Measurements from ENCODE around the gene SGMS1.

DNA sequence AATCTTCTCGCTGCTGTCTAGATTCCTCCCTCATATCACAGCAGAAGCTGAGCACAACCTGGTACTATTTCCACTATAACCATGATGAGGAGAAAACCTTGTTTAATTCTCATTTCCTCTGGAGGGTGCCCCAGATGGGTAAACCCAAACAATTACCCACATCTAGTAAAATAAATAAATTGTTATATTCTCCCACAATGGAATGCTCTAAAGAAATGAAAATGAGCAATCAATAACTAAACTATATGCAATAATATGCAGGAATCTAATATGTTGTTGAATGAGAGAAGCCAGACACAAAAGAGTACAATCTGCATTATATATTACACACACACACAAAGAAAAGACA is 37.0 kb downstream of the SGMS1 start:
- TF ChIP-seq, protein P1, sequence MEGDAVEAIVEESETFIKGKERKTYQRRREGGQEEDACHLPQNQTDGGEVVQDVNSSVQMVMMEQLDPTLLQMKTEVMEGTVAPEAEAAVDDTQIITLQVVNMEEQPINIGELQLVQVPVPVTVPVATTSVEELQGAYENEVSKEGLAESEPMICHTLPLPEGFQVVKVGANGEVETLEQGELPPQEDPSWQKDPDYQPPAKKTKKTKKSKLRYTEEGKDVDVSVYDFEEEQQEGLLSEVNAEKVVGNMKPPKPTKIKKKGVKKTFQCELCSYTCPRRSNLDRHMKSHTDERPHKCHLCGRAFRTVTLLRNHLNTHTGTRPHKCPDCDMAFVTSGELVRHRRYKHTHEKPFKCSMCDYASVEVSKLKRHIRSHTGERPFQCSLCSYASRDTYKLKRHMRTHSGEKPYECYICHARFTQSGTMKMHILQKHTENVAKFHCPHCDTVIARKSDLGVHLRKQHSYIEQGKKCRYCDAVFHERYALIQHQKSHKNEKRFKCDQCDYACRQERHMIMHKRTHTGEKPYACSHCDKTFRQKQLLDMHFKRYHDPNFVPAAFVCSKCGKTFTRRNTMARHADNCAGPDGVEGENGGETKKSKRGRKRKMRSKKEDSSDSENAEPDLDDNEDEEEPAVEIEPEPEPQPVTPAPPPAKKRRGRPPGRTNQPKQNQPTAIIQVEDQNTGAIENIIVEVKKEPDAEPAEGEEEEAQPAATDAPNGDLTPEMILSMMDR (IDR thresholded peaks at IDR 0.05) = no peak
- no peak for TF ChIP-seq POLR2A (IDR thresholded peaks at IDR 0.05)
